IMR-90 (cell line): ENCODE results near the gene XRN1. TPM values are rescaled to one million over a fixed set of nuclear protein-coding genes. Genes with fewer than 3 reads are reported as not detected.
A peak's percentile ranks its signal among the peaks of the same experiment; 100 is the strongest.

Experiments used
- ATAC-seq: fragments of 200-7000 bp; cut with Tn5 transposase; 2 replicates; pipeline ENCODE4 v1.9.1; 2020; ENCODE audit warnings: low read depth, mild to moderate bottlenecking, moderate library complexity
- BruUV-seq: library from RNA; stranded (reverse); fragments of 400-500 nt; replicated peaks from 2 replicates; lab custom pipeline; 2021; lab: Mats Ljungman, UMichigan
- CTCF ChIA-PET: fragments of 300-600 bp; formaldehyde crosslinking; extraction: SDS; loops from one replicate; lab custom pipeline; 2021; ENCODE audit warnings: antibody characterized with exemption; lab: Yijun Ruan, JAX
- POLR2A ChIA-PET: fragments of 300-600 bp; sonication (Branson Sonifier 250); formaldehyde crosslinking; loops from one replicate; lab custom pipeline; 2022; ENCODE audit warnings: antibody characterized with exemption; ENCODE audit not compliant: unreplicated experiment; lab: Charles Lee
- DNase-seq: peaks from one replicate; pipeline ENCODE4 v3.0.0; 2013
- H2AFZ ChIP-seq: replicated peaks from 2 replicates; pipeline ENCODE3; 2013; ENCODE audit warnings: low read length, mild to moderate bottlenecking; ENCODE audit not compliant: poor library complexity
- H2AK5ac ChIP-seq: 2 replicates; pipeline ENCODE4 v1.6.1; 2013; ENCODE audit warnings: low read depth, low read length, inconsistent platforms
- H2AK9ac ChIP-seq: replicated peaks from 2 replicates; pipeline ENCODE3; 2013; ENCODE audit warnings: mild to moderate bottlenecking, low read depth, low read length, moderate library complexity; ENCODE audit not compliant: poor library complexity
- H2BK120ac ChIP-seq: 2 replicates; pipeline ENCODE4 v1.6.1; 2013; ENCODE audit warnings: low read depth, low read length, inconsistent platforms
- H2BK15ac ChIP-seq: 3 replicates; pipeline ENCODE4 v1.6.1; 2013; ENCODE audit warnings: low read depth, low read length, inconsistent platforms
- H2BK20ac ChIP-seq: 2 replicates; pipeline ENCODE4 v1.6.1; 2013; ENCODE audit warnings: low read depth, mild to moderate bottlenecking, inconsistent platforms, low read length, moderate library complexity
- H2BK5ac ChIP-seq: 2 replicates; pipeline ENCODE4 v1.6.1; 2013; ENCODE audit warnings: mild to moderate bottlenecking, low read depth, low read length, inconsistent platforms; ENCODE audit not compliant: poor library complexity, severe bottlenecking
- H3K14ac ChIP-seq: replicated peaks from 2 replicates; pipeline ENCODE4 v1.6.1; 2013; ENCODE audit warnings: low read depth, low read length, inconsistent platforms
- H3K18ac ChIP-seq: 2 replicates; pipeline ENCODE4 v1.6.1; 2013; ENCODE audit warnings: low read depth, low read length, control low read depth
- H3K23ac ChIP-seq: 2 replicates; pipeline ENCODE4 v1.6.1; 2013; ENCODE audit warnings: low read depth, low read length, inconsistent platforms
- H3K27ac ChIP-seq: 2 replicates; pipeline ENCODE4 v1.5.1; 2013; ENCODE audit warnings: mild to moderate bottlenecking, control low read depth, low read length; ENCODE audit not compliant: insufficient read depth
- H3K27me3 ChIP-seq: 2 replicates; pipeline ENCODE4 v1.6.1; 2013; ENCODE audit warnings: low read length; ENCODE audit not compliant: control insufficient read depth, insufficient read depth
- H3K36me3 ChIP-seq: 2 replicates; pipeline ENCODE4 v1.6.1; 2013; ENCODE audit warnings: low read length, mixed read lengths; ENCODE audit not compliant: control insufficient read depth, insufficient read depth
- H3K4ac ChIP-seq: 2 replicates; pipeline ENCODE4 v1.6.1; 2013; ENCODE audit warnings: low read depth, low read length, inconsistent platforms
- H3K4me1 ChIP-seq: 2 replicates; pipeline ENCODE4 v1.6.1; 2013; ENCODE audit warnings: low read length, mixed read lengths; ENCODE audit not compliant: control insufficient read depth, insufficient read depth
- H3K4me2 ChIP-seq: 2 replicates; pipeline ENCODE4 v1.6.1; 2013; ENCODE audit warnings: low read depth, mild to moderate bottlenecking, control low read depth, low read length, moderate library complexity
- H3K4me3 ChIP-seq: 2 replicates; pipeline ENCODE4 v1.5.1; 2013; ENCODE audit warnings: low read depth, mild to moderate bottlenecking, control low read depth, low read length, moderate library complexity; ENCODE audit not compliant: insufficient read depth
- H3K56ac ChIP-seq: 2 replicates; pipeline ENCODE4 v1.6.1; 2013; ENCODE audit warnings: low read length, inconsistent platforms; ENCODE audit not compliant: insufficient read depth; ENCODE audit errors: extremely low read depth
- H3K79me1 ChIP-seq, 2 experiments: 2 replicates each; pipeline ENCODE4 v1.6.1; 2013; ENCODE audit warnings: low read length in 2 of 2, inconsistent platforms in 1 of 2, low read depth in 1 of 2
- H3K9ac ChIP-seq: 2 replicates; pipeline ENCODE4 v1.6.1; 2013; ENCODE audit warnings: low read depth, low read length, control low read depth
- H3K9me1 ChIP-seq: 2 replicates; pipeline ENCODE4 v1.6.1; 2013; ENCODE audit warnings: low read length, inconsistent platforms; ENCODE audit not compliant: insufficient read depth
- H3K9me3 ChIP-seq: 2 replicates; pipeline ENCODE4 v1.6.1; 2013; ENCODE audit warnings: low read length; ENCODE audit not compliant: control insufficient read depth, insufficient read depth
- H4K20me1 ChIP-seq: 2 replicates; pipeline ENCODE4 v1.6.1; 2013; ENCODE audit warnings: low read length, inconsistent platforms; ENCODE audit not compliant: insufficient read depth
- H4K5ac ChIP-seq: 2 replicates; pipeline ENCODE4 v1.6.1; 2013; ENCODE audit warnings: mild to moderate bottlenecking, low read depth, low read length, control low read depth
- H4K8ac ChIP-seq, 2 experiments: 2 replicates each; pipeline ENCODE4 v1.6.1; 2013; ENCODE audit warnings: low read depth in 2 of 2, low read length in 2 of 2, control low read depth in 1 of 2, inconsistent platforms in 1 of 2
- H4K91ac ChIP-seq: 2 replicates; pipeline ENCODE4 v1.6.1; 2013; ENCODE audit warnings: low read depth, low read length, inconsistent platforms; ENCODE audit not compliant: insufficient read depth
- BHLHE40 ChIP-seq: fragments of 150-350 bp; IDR thresholded peaks from 2 replicates; pipeline ENCODE4 v1.6.1; 2016; ENCODE audit warnings: mild to moderate bottlenecking, low read depth, low read length
- CEBPB ChIP-seq: IDR thresholded peaks from 2 replicates; pipeline ENCODE4 v1.6.1; 2012; ENCODE audit warnings: low read depth, low read length, improper control_type of control experiment
- CHD1 ChIP-seq: IDR thresholded peaks from 2 replicates; pipeline ENCODE4 v1.6.1; 2012; ENCODE audit warnings: low read depth, low read length, improper control_type of control experiment
- CTCF ChIP-seq: conservative IDR thresholded peaks from 2 replicates; pipeline ENCODE4 v1.5.1; 2012; ENCODE audit warnings: mild to moderate bottlenecking, low read depth, low read length, improper control_type of control experiment
- ELK1 ChIP-seq: fragments of 150-350 bp; IDR thresholded peaks from 2 replicates; pipeline ENCODE4 v1.6.1; 2016; ENCODE audit warnings: low read depth, mild to moderate bottlenecking, low read length, moderate library complexity, borderline replicate concordance
- FOS ChIP-seq: fragments of 150-350 bp; IDR thresholded peaks from 2 replicates; pipeline ENCODE4 v1.6.1; 2016; ENCODE audit warnings: low read depth, low read length
- MAFK ChIP-seq: IDR thresholded peaks from 2 replicates; pipeline ENCODE4 v1.6.1; 2012; ENCODE audit warnings: low read depth, low read length, improper control_type of control experiment
- MAZ ChIP-seq: IDR thresholded peaks from 2 replicates; pipeline ENCODE4 v1.6.1; 2012; ENCODE audit warnings: low read depth, mild to moderate bottlenecking, low read length, improper control_type of control experiment, moderate library complexity, borderline replicate concordance
- MXI1 ChIP-seq: IDR thresholded peaks from 2 replicates; pipeline ENCODE4 v1.6.1; 2012; ENCODE audit warnings: low read depth, mild to moderate bottlenecking, low read length, moderate library complexity, borderline replicate concordance
- NFE2L2 ChIP-seq: fragments of 150-350 bp; IDR thresholded peaks from 2 replicates; pipeline ENCODE4 v1.6.1; 2016; ENCODE audit warnings: low read depth, mild to moderate bottlenecking, low read length
- POLR2A ChIP-seq: IDR thresholded peaks from 2 replicates; pipeline ENCODE4 v1.6.1; 2012; ENCODE audit warnings: mild to moderate bottlenecking, low read depth, low read length
- RAD21 ChIP-seq: IDR thresholded peaks from 2 replicates; pipeline ENCODE4 v1.6.1; 2012; ENCODE audit warnings: low read length, improper control_type of control experiment
- RCOR1 ChIP-seq: IDR thresholded peaks from 2 replicates; pipeline ENCODE4 v1.6.1; 2012; ENCODE audit warnings: mild to moderate bottlenecking, low read length, improper control_type of control experiment; ENCODE audit not compliant: insufficient replicate concordance
- RFX5 ChIP-seq: IDR thresholded peaks from 2 replicates; pipeline ENCODE4 v1.8.0; 2012; ENCODE audit warnings: low read depth, mild to moderate bottlenecking, low read length, moderate library complexity
- SMC3 ChIP-seq: fragments of 150-350 bp; IDR thresholded peaks from 2 replicates; pipeline ENCODE4 v1.6.1; 2016; ENCODE audit warnings: low read depth, mild to moderate bottlenecking, antibody characterized with exemption, low read length, moderate library complexity
- USF2 ChIP-seq: fragments of 150-350 bp; IDR thresholded peaks from 2 replicates; pipeline ENCODE4 v1.6.1; 2017; ENCODE audit warnings: mild to moderate bottlenecking, antibody characterized with exemption, low read length, low read depth
- dilution Hi-C: fragments of 300-500 bp; cut with HindIII; formaldehyde crosslinking; loops from one replicate; pipeline ENCODE4 v1.14.3; 2018; ENCODE audit warnings: low sequenced_read_pairs; ENCODE audit not compliant: unreplicated experiment
- in situ Hi-C: fragments of 300-500 bp; cut with MboI; formaldehyde crosslinking; loops from 3 replicates; pipeline ENCODE4 v1.14.3; 2019; ENCODE audit warnings: low sequenced_read_pairs, inconsistent platforms, mixed read lengths
- intact Hi-C: fragments of 100-400 bp; cut with micrococcal nuclease; formaldehyde crosslinking; loops from 2 replicates; pipeline ENCODE4 v1.10.0; 2022
- polyA plus RNA-seq, 3 experiments: library from polyadenylated mRNA; depleted of rRNA; stranded (reverse); fragments of >200 nt; gene quantifications; 2 replicates each; pipeline ENCODE4 v1.2.3, GENCODE V29; 2012; ENCODE audit warnings: low replicate concordance in 1 of 3
- total RNA-seq: library from RNA; depleted of rRNA; stranded (reverse); fragments of >200 nt; gene quantifications from 2 replicates; pipeline ENCODE4 v1.2.3, GENCODE V29; 2012

The XRN1 gene
- total and polyA plus RNA-seq, 2 of the 4 experiments (the other 2 are of a cell fraction) = 6.0 to 21.5 TPM

DNA sequence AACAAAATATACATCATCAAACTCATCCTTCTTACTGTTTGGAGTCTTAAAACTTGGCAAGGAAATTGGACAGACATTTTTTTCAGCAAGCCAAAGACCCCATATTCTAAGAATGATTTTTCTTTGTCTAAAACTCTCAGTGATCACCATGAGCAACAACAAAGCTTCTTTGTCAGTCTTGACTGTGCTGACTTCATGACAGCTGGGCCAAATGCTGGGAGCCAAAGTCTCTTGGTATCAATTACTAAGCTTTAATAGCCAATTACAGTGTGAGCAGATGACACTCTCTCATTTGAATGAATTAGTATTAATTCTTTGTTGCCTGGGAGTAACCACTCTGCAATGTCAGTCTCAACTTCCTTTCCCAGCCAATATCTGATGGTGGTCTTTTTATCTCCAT lies 174.3 kb downstream of the XRN1 start:
- Histone ChIP-seq H3K4me2 (no peak overlapping the region), H2BK120ac (peak overlapping the region; percentile 95), H3K9me3 (no peaks in the 10 kb centered on the region), H3K18ac (peak overlapping the region; percentile 93), H4K8ac (peak overlapping the region; percentile 38 to 85; a peak in 3 of 4 replicates), H3K4me1 (peaks cover 9% of the 10 kb centered on the region), H2BK15ac (peak overlapping the region; percentile 63; the same call in 1 of the 3 replicates), H4K20me1 (no peaks in the 10 kb centered on the region), H3K27ac (peak overlapping the region; percentile 57; the same call in 1 of the 2 replicates), H3K9ac (no peak overlapping the region), H3K9me1 (peaks cover 7% of the 10 kb centered on the region), H3K36me3 (no peaks in the 10 kb centered on the region), H3K4me3 (no peak overlapping the region), H2BK20ac (peak overlapping the region; percentile 98), H3K4ac (peak overlapping the region; percentile 92), H2BK5ac (peak overlapping the region; percentile 94), H2AK9ac (no peak overlapping the region), H3K23ac (peak overlapping the region; percentile 78), H4K91ac (peak overlapping the region; percentile 75), H3K79me1 (no peaks in the 10 kb centered on the region), H3K27me3 (no peaks in the 10 kb centered on the region), H2AFZ (no peak overlapping the region), H4K5ac (peak overlapping the region; percentile 53; the same call in 1 of the 2 replicates), H3K56ac (no peak overlapping the region; the same call in 1 of the 2 replicates), H3K14ac (peak overlapping the region; percentile 77), H2AK5ac (no peak overlapping the region)
- ATAC-seq (no peak), DNase-seq (no peak)
- ChIA-PET POLR2A (no interaction called here), CTCF (no interaction called here)
- dilution Hi-C loops (no loop called here), in situ Hi-C loops (no loop called here), intact Hi-C loops (no loop called here)
- TF ChIP-seq FOS (no peak), MAFK (no peak), POLR2A (no peak), CHD1 (no peak), RAD21 (no peak), CEBPB (no peak), BHLHE40 (no peak), MXI1 (no peak), RFX5 (no peak), USF2 (no peak), RCOR1 (no peak), ELK1 (no peak), NFE2L2 (no peak), CTCF (no peak), MAZ (no peak), SMC3 (no peak)
- no TSS peak for BruUV-seq
